IPS DF 6.9 (cell line): Measurements from ENCODE around the gene VPS13D.

ENCODE experiments used
- DNase-seq: peaks from one replicate; pipeline ENCODE4 v3.0.0-alpha.2; 2013; ENCODE audit warnings: low read depth, low spot score
- H3K27ac ChIP-seq: one replicate; pipeline ENCODE4 v1.5.1; 2013; ENCODE audit warnings: low read length, control low read depth
- H3K27me3 ChIP-seq: 2 replicates; pipeline ENCODE4 v1.6.1; 2013; ENCODE audit warnings: mild to moderate bottlenecking, low read length; ENCODE audit not compliant: control insufficient read depth, insufficient read depth
- H3K36me3 ChIP-seq: 2 replicates; pipeline ENCODE4 v1.6.1; 2013; ENCODE audit warnings: low read length; ENCODE audit not compliant: control insufficient read depth, insufficient read depth
- H3K4me1 ChIP-seq: 2 replicates; pipeline ENCODE4 v1.6.1; 2013; ENCODE audit warnings: low read length; ENCODE audit not compliant: control insufficient read depth, insufficient read depth
- H3K4me3 ChIP-seq: 2 replicates; pipeline ENCODE4 v1.5.1; 2013; ENCODE audit warnings: mild to moderate bottlenecking, low read length
- H3K9me3 ChIP-seq: 2 replicates; pipeline ENCODE4 v1.6.1; 2013; ENCODE audit warnings: low read length, inconsistent platforms; ENCODE audit not compliant: control insufficient read depth, insufficient read depth
- WGBS: extraction: QIAGEN DNeasy Blood & Tissue Kit; methylation state at CpG from one replicate; pipeline ENCODE4 v1.1.7; 2013; ENCODE audit warnings: mixed read lengths, missing lambda C conversion rate; ENCODE audit not compliant: insufficient read length, insufficient coverage; 5-methylcytosine and 5-hydroxymethylcytosine counted together

Gene VPS13D

DNA sequence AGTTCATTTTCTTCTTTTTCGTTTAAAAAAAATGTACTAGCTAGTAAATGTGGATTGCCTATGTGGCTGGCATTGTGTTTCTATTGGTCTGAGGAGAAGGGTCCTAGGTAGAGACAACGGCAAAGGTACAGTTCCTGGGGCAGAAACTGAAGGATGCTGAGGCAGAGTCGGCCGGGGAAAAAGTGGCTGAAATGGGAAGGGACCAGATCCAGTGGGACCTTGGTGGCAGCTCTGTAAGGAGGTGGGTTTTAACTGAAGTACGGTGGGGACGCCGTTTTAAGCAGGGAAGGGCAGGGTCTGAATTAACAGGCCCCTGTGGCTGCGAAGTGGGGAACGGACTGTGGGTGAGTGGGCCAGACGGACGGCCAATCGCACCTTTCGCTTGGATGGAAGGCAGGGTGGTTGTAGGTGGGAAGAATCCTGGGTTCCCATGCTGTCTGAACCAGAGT, 420 bp upstream of the VPS13D start:
- Histone ChIP-seq H3K4me1 (no peaks in the 10 kb centered on the region), H3K27ac (no peak overlapping the region), H3K4me3 (no peak overlapping the region), H3K9me3 (no peaks in the 10 kb centered on the region), H3K27me3 (no peaks in the 10 kb centered on the region), H3K36me3 (no peaks in the 10 kb centered on the region)
- WGBS, result no CpG with 5 or more reads among the region's 13 CpGs
- DNase-seq, result no peak

DNA sequence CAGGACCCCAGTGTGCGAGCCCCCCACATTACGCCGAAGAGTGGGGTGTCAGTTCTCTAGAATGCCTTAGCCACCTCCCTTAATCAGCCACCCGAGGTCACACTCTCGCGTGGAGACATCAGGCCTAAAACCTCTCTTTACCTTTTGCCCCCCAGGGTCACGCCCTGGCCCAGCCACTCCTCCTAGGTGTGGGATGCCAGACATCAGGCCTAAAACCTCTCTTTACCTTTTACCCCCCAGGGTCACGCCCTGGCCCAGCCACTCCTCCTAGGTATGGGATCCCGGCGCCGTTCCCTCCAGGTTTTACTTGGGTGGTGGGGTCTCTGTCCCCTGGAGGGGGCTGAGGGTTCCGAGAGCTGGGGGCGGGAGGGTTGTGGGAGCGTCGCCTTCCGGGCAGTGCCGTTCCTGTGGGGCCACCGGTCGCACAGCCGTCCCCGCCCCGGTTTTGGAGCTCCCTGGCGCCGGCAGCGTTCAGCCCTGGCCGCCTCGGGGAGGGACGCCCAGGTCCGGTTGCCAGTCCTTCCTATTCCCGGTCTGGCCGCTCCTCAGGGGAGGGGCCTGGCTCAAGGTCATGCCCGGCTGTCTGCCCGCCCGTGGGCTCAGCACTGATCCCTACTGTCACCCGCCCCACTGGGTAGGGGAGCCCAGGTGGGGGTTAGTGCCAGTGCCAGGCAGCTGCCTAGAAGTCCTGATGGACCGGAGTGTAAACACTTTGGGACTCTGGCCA, 882 bp downstream of the VPS13D start:
- Histone ChIP-seq H3K27me3 (no peaks in the 10 kb centered on the region), H3K9me3 (no peaks in the 10 kb centered on the region), H3K36me3 (no peaks in the 10 kb centered on the region), H3K4me3 (peak overlapping the region; percentile 74), H3K4me1 (no peaks in the 10 kb centered on the region), H3K27ac (no peak overlapping the region)
- DNase-seq, result no peak
- WGBS, result no CpG with 5 or more reads among the region's 36 CpGs

GRCh38 chr1:12231276-12231595, 1.4 kb downstream of the VPS13D start:
- no CpG with 5 or more reads among the region's 4 CpGs for WGBS
- H3K36me3 ChIP-seq, result no peaks in the 10 kb centered on the region
- H3K27ac ChIP-seq, result no peak overlapping the region
- no peaks in the 10 kb centered on the region for H3K9me3 ChIP-seq
- no peak for DNase-seq
- H3K4me3 ChIP-seq, result peak overlapping the region; percentile 74; the same call in 1 of the 2 replicates
- H3K27me3 ChIP-seq, result no peaks in the 10 kb centered on the region
- no peaks in the 10 kb centered on the region for H3K4me1 ChIP-seq

GRCh38 chr1:12232221-12232620, 2.4 kb downstream of the VPS13D start:
- Histone ChIP-seq H3K4me1 (no peaks in the 10 kb centered on the region), H3K27ac (no peak overlapping the region), H3K36me3 (no peaks in the 10 kb centered on the region), H3K27me3 (no peaks in the 10 kb centered on the region), H3K9me3 (no peaks in the 10 kb centered on the region), H3K4me3 (no peak overlapping the region)
- WGBS, result no CpG with 5 or more reads among the region's 2 CpGs
- no peak for DNase-seq

GRCh38 chr1:12244078-12244477, 14.2 kb downstream of the VPS13D start:
- H3K4me3 ChIP-seq, result no peak overlapping the region
- DNase-seq, result no peak
- no peak overlapping the region for H3K27ac ChIP-seq
- peaks cover 6% of the 10 kb centered on the region; the same call in 1 of the 2 replicates for H3K36me3 ChIP-seq
- no CpG with 5 or more reads among the region's 2 CpGs for WGBS
- H3K27me3 ChIP-seq, result no peaks in the 10 kb centered on the region
- H3K9me3 ChIP-seq, result no peaks in the 10 kb centered on the region
- H3K4me1 ChIP-seq, result 0 out of 2 replicates have a peak, but pooled peaks cover 2% of the 10 kb centered on the region

GRCh38 chr1:12244585-12244984, 14.8 kb downstream of the VPS13D start:
- Histone ChIP-seq H3K36me3 (peaks cover 6% of the 10 kb centered on the region; the same call in 1 of the 2 replicates), H3K4me3 (no peak overlapping the region), H3K27ac (no peak overlapping the region), H3K4me1 (peaks cover 3% of the 10 kb centered on the region; the same call in 1 of the 2 replicates), H3K27me3 (no peaks in the 10 kb centered on the region), H3K9me3 (no peaks in the 10 kb centered on the region)
- WGBS, result no CpG with 5 or more reads among the region's 5 CpGs
- DNase-seq, result no peak

DNA sequence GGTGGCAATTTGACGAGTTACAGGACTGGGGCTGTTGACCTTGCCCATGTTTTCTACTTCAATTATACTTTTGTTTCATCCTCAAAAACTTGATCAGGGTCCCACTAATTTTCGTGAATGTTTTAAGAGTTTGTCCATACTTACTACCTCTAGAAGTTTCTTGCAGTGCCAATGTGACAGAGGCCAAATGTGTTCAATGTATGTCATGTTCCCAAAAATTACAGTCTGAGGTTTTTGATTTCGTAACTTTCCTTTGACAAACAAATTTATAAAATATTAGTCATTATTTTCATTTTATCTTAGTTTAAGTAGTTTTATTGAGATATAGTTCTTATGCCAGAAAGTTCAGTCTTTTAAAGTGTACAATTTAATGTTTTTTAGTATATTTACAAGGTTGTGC, 15.3 kb downstream of the VPS13D start:
- no peak for DNase-seq
- Histone ChIP-seq H3K27ac (no peak overlapping the region), H3K9me3 (no peaks in the 10 kb centered on the region), H3K4me1 (peaks cover 5% of the 10 kb centered on the region; the same call in 1 of the 2 replicates), H3K27me3 (no peaks in the 10 kb centered on the region), H3K4me3 (no peak overlapping the region), H3K36me3 (peaks cover 6% of the 10 kb centered on the region; the same call in 1 of the 2 replicates)
- WGBS, result no CpG with 5 or more reads among the region's 3 CpGs

DNA sequence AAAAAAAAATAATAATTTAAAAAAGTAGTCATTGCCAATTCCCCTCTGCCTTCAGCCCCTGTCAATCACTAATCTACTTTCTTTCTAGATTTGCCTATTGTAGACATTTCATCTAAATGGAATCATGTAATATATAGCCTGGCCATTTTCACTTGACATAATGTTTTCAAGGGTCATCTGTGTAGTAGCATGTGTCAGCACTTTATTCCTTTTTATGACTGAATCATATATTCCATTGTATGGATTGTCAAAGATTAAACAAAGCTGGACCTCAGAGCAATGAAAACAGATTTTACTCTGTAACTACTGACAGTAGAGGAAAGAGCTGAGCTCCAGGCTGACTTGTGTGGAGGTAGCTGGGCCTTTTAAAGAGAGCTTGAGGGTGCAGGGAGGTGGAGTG, 15.9 kb downstream of the VPS13D start:
- Histone ChIP-seq H3K36me3 (peaks cover 6% of the 10 kb centered on the region; the same call in 1 of the 2 replicates), H3K4me1 (peaks cover 5% of the 10 kb centered on the region; the same call in 1 of the 2 replicates), H3K4me3 (no peak overlapping the region), H3K27me3 (no peaks in the 10 kb centered on the region), H3K9me3 (no peaks in the 10 kb centered on the region), H3K27ac (no peak overlapping the region)
- DNase-seq, result no peak

DNA sequence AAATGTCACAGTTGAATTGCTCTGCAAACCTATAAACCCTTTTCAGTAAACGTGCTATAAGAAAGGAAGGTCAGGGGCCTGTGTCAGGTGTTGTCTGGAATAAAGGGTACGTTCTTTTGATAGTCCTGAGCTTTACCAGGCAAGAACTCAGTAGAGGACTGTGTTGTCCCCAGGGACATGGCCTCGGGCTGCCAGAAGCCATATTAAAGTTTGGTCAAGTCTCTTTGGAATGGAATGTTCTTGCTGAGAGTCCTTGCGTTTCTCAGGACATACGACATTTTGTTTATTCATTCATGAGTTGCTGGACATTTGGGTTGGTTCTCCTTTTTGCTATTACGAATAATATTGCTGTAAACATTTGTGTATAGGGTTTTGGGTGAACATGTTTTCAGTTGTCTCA, 16.8 kb downstream of the VPS13D start:
- DNase-seq, result no peak
- Histone ChIP-seq H3K27me3 (no peaks in the 10 kb centered on the region), H3K4me1 (peaks cover 3% of the 10 kb centered on the region; the same call in 1 of the 2 replicates), H3K9me3 (no peaks in the 10 kb centered on the region), H3K27ac (no peak overlapping the region), H3K36me3 (peaks cover 6% of the 10 kb centered on the region; the same call in 1 of the 2 replicates), H3K4me3 (no peak overlapping the region)
- no CpG with 5 or more reads among the region's 6 CpGs for WGBS

DNA sequence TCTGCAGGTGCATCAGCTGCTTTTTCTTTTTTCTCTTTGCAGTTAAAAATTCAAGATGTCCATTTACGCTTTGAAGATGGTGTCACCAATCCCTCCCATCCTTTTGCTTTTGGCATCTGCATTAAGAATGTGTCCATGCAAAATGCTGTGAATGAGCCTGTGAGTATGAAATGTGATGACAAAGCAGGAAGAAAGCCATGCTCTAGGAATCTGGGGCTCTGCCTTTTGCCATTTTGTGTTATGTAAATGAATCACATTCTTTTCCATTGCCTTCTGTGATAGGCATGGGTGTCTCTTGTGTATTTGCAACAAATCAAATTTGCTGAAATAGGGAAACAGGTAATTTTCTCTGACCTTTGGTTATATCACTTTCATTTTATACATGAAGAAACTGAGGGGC, 19.4 kb downstream of the VPS13D start:
- peaks cover 3% of the 10 kb centered on the region; the same call in 1 of the 2 replicates for H3K4me1 ChIP-seq
- no peak overlapping the region for H3K27ac ChIP-seq
- no CpG with 5 or more reads among the region's 1 CpG for WGBS
- no peak for DNase-seq
- no peaks in the 10 kb centered on the region for H3K27me3 ChIP-seq
- no peak overlapping the region for H3K4me3 ChIP-seq
- H3K9me3 ChIP-seq, result no peaks in the 10 kb centered on the region
- H3K36me3 ChIP-seq, result peaks cover 9% of the 10 kb centered on the region; the same call in 1 of the 2 replicates

DNA sequence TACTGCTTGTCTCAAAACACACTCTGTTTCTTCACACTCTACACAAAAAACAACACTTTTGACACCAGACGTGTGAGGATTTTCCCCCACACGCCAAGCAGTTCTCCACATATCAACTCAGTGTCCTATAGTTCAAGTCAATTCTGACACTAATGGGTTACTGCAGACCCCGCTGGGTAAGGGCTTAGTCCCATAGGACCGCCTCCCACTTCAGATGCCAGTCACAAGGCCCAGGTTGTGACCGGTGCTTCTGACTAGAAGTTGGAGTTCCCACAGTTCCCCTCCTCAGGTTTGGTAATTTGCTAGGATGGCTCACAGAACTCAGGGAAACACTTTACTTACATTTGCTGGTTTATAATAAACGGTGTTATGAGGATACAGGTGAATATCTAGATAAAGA, 19.9 kb downstream of the VPS13D start:
- no peaks in the 10 kb centered on the region for H3K27me3 ChIP-seq
- H3K4me1 ChIP-seq, result peaks cover 3% of the 10 kb centered on the region; the same call in 1 of the 2 replicates
- H3K36me3 ChIP-seq, result peaks cover 4% of the 10 kb centered on the region; the same call in 1 of the 2 replicates
- no CpG with 5 or more reads among the region's 6 CpGs for WGBS
- H3K4me3 ChIP-seq, result no peak overlapping the region
- no peak for DNase-seq
- H3K9me3 ChIP-seq, result no peaks in the 10 kb centered on the region
- H3K27ac ChIP-seq, result no peak overlapping the region
